Thyroid gland (tissue), 4 donors: ENCODE results near the gene CNTROB.

Experiments
- CTCF ChIP-seq, 6 experiments: fragments of 200-600 bp in 3 of 6; fragments of 450-650 bp in 3 of 6; sonication (generic) in 3 of 6; IDR thresholded peaks; one replicate each; pipeline ENCODE4 v1.5.1; 2016 to 2019; ENCODE audit warnings: antibody characterized with exemption in 6 of 6, mild to moderate bottlenecking in 2 of 6, inconsistent platforms in 1 of 6, moderate library complexity in 1 of 6
- POLR2A ChIP-seq, 2 donors: fragments of 450-650 bp; IDR thresholded peaks; one replicate each; pipeline ENCODE4 v1.6.1; 2017; ENCODE audit warnings: antibody characterized with exemption in 2 of 2, mild to moderate bottlenecking in 2 of 2, moderate library complexity in 1 of 2

GRCh38 chr17:7969433-7969832 lies 37.4 kb downstream of the CNTROB start:
- no peak for TF ChIP-seq CTCF (IDR thresholded peaks at IDR 0.05)
- TF ChIP-seq POLR2A (IDR thresholded peaks at IDR 0.05): no peak
